IMR-90 (cell line): ENCODE data around the gene LIN7B. TPM values are rescaled to one million over a fixed set of nuclear protein-coding genes. Genes with fewer than 3 reads are reported as not detected.
A peak's percentile ranks its signal among the peaks of the same experiment; 100 is the strongest.

Experiments
- ATAC-seq: fragments of 200-7000 bp; cut with Tn5 transposase; 2 replicates; pipeline ENCODE4 v1.9.1; 2020; ENCODE audit warnings: low read depth, mild to moderate bottlenecking, moderate library complexity
- Bru-seq: library from RNA; stranded (reverse); fragments of 400-500 nt; gene quantifications from one replicate; lab custom pipeline; 2021; lab: Mats Ljungman, UMichigan
- BruChase-seq, 2 experiments: library from RNA; stranded (reverse); fragments of 400-500 nt; gene quantifications; one replicate each; lab custom pipeline; 2021; lab: Mats Ljungman, UMichigan
- BruUV-seq: library from RNA; stranded (reverse); fragments of 400-500 nt; replicated peaks from 2 replicates; lab custom pipeline; 2021; lab: Mats Ljungman, UMichigan
- CTCF ChIA-PET: fragments of 300-600 bp; formaldehyde crosslinking; extraction: SDS; loops from one replicate; lab custom pipeline; 2021; ENCODE audit warnings: antibody characterized with exemption; lab: Yijun Ruan, JAX
- POLR2A ChIA-PET: fragments of 300-600 bp; sonication (Branson Sonifier 250); formaldehyde crosslinking; loops from one replicate; lab custom pipeline; 2022; ENCODE audit warnings: antibody characterized with exemption; ENCODE audit not compliant: unreplicated experiment; lab: Charles Lee
- DNase-seq: peaks from one replicate; pipeline ENCODE4 v3.0.0; 2013
- H2AFZ ChIP-seq: replicated peaks from 2 replicates; pipeline ENCODE3; 2013; ENCODE audit warnings: low read length, mild to moderate bottlenecking; ENCODE audit not compliant: poor library complexity
- H2AK5ac ChIP-seq: 2 replicates; pipeline ENCODE4 v1.6.1; 2013; ENCODE audit warnings: low read depth, low read length, inconsistent platforms
- H2AK9ac ChIP-seq: replicated peaks from 2 replicates; pipeline ENCODE3; 2013; ENCODE audit warnings: mild to moderate bottlenecking, low read depth, low read length, moderate library complexity; ENCODE audit not compliant: poor library complexity
- H2BK120ac ChIP-seq: 2 replicates; pipeline ENCODE4 v1.6.1; 2013; ENCODE audit warnings: low read depth, low read length, inconsistent platforms
- H2BK15ac ChIP-seq: 3 replicates; pipeline ENCODE4 v1.6.1; 2013; ENCODE audit warnings: low read depth, low read length, inconsistent platforms
- H2BK20ac ChIP-seq: 2 replicates; pipeline ENCODE4 v1.6.1; 2013; ENCODE audit warnings: low read depth, mild to moderate bottlenecking, inconsistent platforms, low read length, moderate library complexity
- H2BK5ac ChIP-seq: 2 replicates; pipeline ENCODE4 v1.6.1; 2013; ENCODE audit warnings: mild to moderate bottlenecking, low read depth, low read length, inconsistent platforms; ENCODE audit not compliant: poor library complexity, severe bottlenecking
- H3K14ac ChIP-seq: replicated peaks from 2 replicates; pipeline ENCODE4 v1.6.1; 2013; ENCODE audit warnings: low read depth, low read length, inconsistent platforms
- H3K18ac ChIP-seq: 2 replicates; pipeline ENCODE4 v1.6.1; 2013; ENCODE audit warnings: low read depth, low read length, control low read depth
- H3K23ac ChIP-seq: 2 replicates; pipeline ENCODE4 v1.6.1; 2013; ENCODE audit warnings: low read depth, low read length, inconsistent platforms
- H3K27ac ChIP-seq: 2 replicates; pipeline ENCODE4 v1.5.1; 2013; ENCODE audit warnings: mild to moderate bottlenecking, control low read depth, low read length; ENCODE audit not compliant: insufficient read depth
- H3K27me3 ChIP-seq: 2 replicates; pipeline ENCODE4 v1.6.1; 2013; ENCODE audit warnings: low read length; ENCODE audit not compliant: control insufficient read depth, insufficient read depth
- H3K36me3 ChIP-seq: 2 replicates; pipeline ENCODE4 v1.6.1; 2013; ENCODE audit warnings: low read length, mixed read lengths; ENCODE audit not compliant: control insufficient read depth, insufficient read depth
- H3K4ac ChIP-seq: 2 replicates; pipeline ENCODE4 v1.6.1; 2013; ENCODE audit warnings: low read depth, low read length, inconsistent platforms
- H3K4me1 ChIP-seq: 2 replicates; pipeline ENCODE4 v1.6.1; 2013; ENCODE audit warnings: low read length, mixed read lengths; ENCODE audit not compliant: control insufficient read depth, insufficient read depth
- H3K4me2 ChIP-seq: 2 replicates; pipeline ENCODE4 v1.6.1; 2013; ENCODE audit warnings: low read depth, mild to moderate bottlenecking, control low read depth, low read length, moderate library complexity
- H3K4me3 ChIP-seq: 2 replicates; pipeline ENCODE4 v1.5.1; 2013; ENCODE audit warnings: low read depth, mild to moderate bottlenecking, control low read depth, low read length, moderate library complexity; ENCODE audit not compliant: insufficient read depth
- H3K56ac ChIP-seq: 2 replicates; pipeline ENCODE4 v1.6.1; 2013; ENCODE audit warnings: low read length, inconsistent platforms; ENCODE audit not compliant: insufficient read depth; ENCODE audit errors: extremely low read depth
- H3K79me1 ChIP-seq, 2 experiments: 2 replicates each; pipeline ENCODE4 v1.6.1; 2013; ENCODE audit warnings: low read length in 2 of 2, inconsistent platforms in 1 of 2, low read depth in 1 of 2
- H3K9ac ChIP-seq: 2 replicates; pipeline ENCODE4 v1.6.1; 2013; ENCODE audit warnings: low read depth, low read length, control low read depth
- H3K9me1 ChIP-seq: 2 replicates; pipeline ENCODE4 v1.6.1; 2013; ENCODE audit warnings: low read length, inconsistent platforms; ENCODE audit not compliant: insufficient read depth
- H3K9me3 ChIP-seq: 2 replicates; pipeline ENCODE4 v1.6.1; 2013; ENCODE audit warnings: low read length; ENCODE audit not compliant: control insufficient read depth, insufficient read depth
- H4K20me1 ChIP-seq: 2 replicates; pipeline ENCODE4 v1.6.1; 2013; ENCODE audit warnings: low read length, inconsistent platforms; ENCODE audit not compliant: insufficient read depth
- H4K5ac ChIP-seq: 2 replicates; pipeline ENCODE4 v1.6.1; 2013; ENCODE audit warnings: mild to moderate bottlenecking, low read depth, low read length, control low read depth
- H4K8ac ChIP-seq, 2 experiments: 2 replicates each; pipeline ENCODE4 v1.6.1; 2013; ENCODE audit warnings: low read depth in 2 of 2, low read length in 2 of 2, control low read depth in 1 of 2, inconsistent platforms in 1 of 2
- H4K91ac ChIP-seq: 2 replicates; pipeline ENCODE4 v1.6.1; 2013; ENCODE audit warnings: low read depth, low read length, inconsistent platforms; ENCODE audit not compliant: insufficient read depth
- CTCF ChIP-seq: conservative IDR thresholded peaks from 2 replicates; pipeline ENCODE4 v1.5.1; 2012; ENCODE audit warnings: mild to moderate bottlenecking, low read depth, low read length, improper control_type of control experiment
- ELK1 ChIP-seq: fragments of 150-350 bp; IDR thresholded peaks from 2 replicates; pipeline ENCODE4 v1.6.1; 2016; ENCODE audit warnings: low read depth, mild to moderate bottlenecking, low read length, moderate library complexity, borderline replicate concordance
- FOS ChIP-seq: fragments of 150-350 bp; IDR thresholded peaks from 2 replicates; pipeline ENCODE4 v1.6.1; 2016; ENCODE audit warnings: low read depth, low read length
- MAFK ChIP-seq: IDR thresholded peaks from 2 replicates; pipeline ENCODE4 v1.6.1; 2012; ENCODE audit warnings: low read depth, low read length, improper control_type of control experiment
- MAZ ChIP-seq: IDR thresholded peaks from 2 replicates; pipeline ENCODE4 v1.6.1; 2012; ENCODE audit warnings: low read depth, mild to moderate bottlenecking, low read length, improper control_type of control experiment, moderate library complexity, borderline replicate concordance
- MXI1 ChIP-seq: IDR thresholded peaks from 2 replicates; pipeline ENCODE4 v1.6.1; 2012; ENCODE audit warnings: low read depth, mild to moderate bottlenecking, low read length, moderate library complexity, borderline replicate concordance
- NFE2L2 ChIP-seq: fragments of 150-350 bp; IDR thresholded peaks from 2 replicates; pipeline ENCODE4 v1.6.1; 2016; ENCODE audit warnings: low read depth, mild to moderate bottlenecking, low read length
- POLR2A ChIP-seq: IDR thresholded peaks from 2 replicates; pipeline ENCODE4 v1.6.1; 2012; ENCODE audit warnings: mild to moderate bottlenecking, low read depth, low read length
- RCOR1 ChIP-seq: IDR thresholded peaks from 2 replicates; pipeline ENCODE4 v1.6.1; 2012; ENCODE audit warnings: mild to moderate bottlenecking, low read length, improper control_type of control experiment; ENCODE audit not compliant: insufficient replicate concordance
- USF2 ChIP-seq: fragments of 150-350 bp; IDR thresholded peaks from 2 replicates; pipeline ENCODE4 v1.6.1; 2017; ENCODE audit warnings: mild to moderate bottlenecking, antibody characterized with exemption, low read length, low read depth
- WGBS, 2 experiments: methylation state at CpG; one replicate each; pipeline versions ENCODE4 v1.1.5 to v1.1.7; 2013; ENCODE audit warnings: missing lambda C conversion rate in 2 of 2; ENCODE audit not compliant: insufficient read length in 1 of 2; ENCODE audit errors: extremely low coverage in 2 of 2; 5-methylcytosine and 5-hydroxymethylcytosine counted together
- dilution Hi-C: fragments of 300-500 bp; cut with HindIII; formaldehyde crosslinking; loops from one replicate; pipeline ENCODE4 v1.14.3; 2018; ENCODE audit warnings: low sequenced_read_pairs; ENCODE audit not compliant: unreplicated experiment
- in situ Hi-C: fragments of 300-500 bp; cut with MboI; formaldehyde crosslinking; loops from 3 replicates; pipeline ENCODE4 v1.14.3; 2019; ENCODE audit warnings: low sequenced_read_pairs, inconsistent platforms, mixed read lengths
- intact Hi-C: fragments of 100-400 bp; cut with micrococcal nuclease; formaldehyde crosslinking; loops from 2 replicates; pipeline ENCODE4 v1.10.0; 2022
- long read RNA-seq: library from polyadenylated mRNA; unstranded; transcript quantifications from one replicate; pipeline ENCODE4 v2.0.0, GENCODE V29; 2021; ENCODE audit not compliant: unreplicated experiment
- polyA plus RNA-seq, 3 experiments: library from polyadenylated mRNA; depleted of rRNA; stranded (reverse); fragments of >200 nt; gene quantifications; 2 replicates each; pipeline ENCODE4 v1.2.3, GENCODE V29; 2012; ENCODE audit warnings: low replicate concordance in 1 of 3
- total RNA-seq: library from RNA; depleted of rRNA; stranded (reverse); fragments of >200 nt; gene quantifications from 2 replicates; pipeline ENCODE4 v1.2.3, GENCODE V29; 2012; rRNA removed

Gene LIN7B
- total RNA-seq (2.8 and 3.8 TPM in 2 replicates), polyA plus RNA-seq (2012; rRNA removed) (8.0 and 9.9 TPM in 2 replicates), Bru-seq, nascent RNA (percentile 46 among the genes with signal in this experiment), BruChase-seq, experiment 1, labeled RNA remaining after a 6-hour chase (percentile 57 among the genes with signal in this experiment), BruChase-seq, experiment 2, labeled RNA remaining after a 2-hour chase (percentile 52 among the genes with signal in this experiment)
- 13.4 and 19.1 TPM in 2 replicates for polyA plus RNA-seq (2012; cell fraction: cytosol; rRNA removed)
- polyA plus RNA-seq (2012; cell fraction: nucleus; rRNA removed; ENCODE audit: low replicate concordance), result 14.2 and 30.4 TPM in 2 replicates
- long read RNA-seq, transcript LIN7B-201 (6 exons, 755 nt), result major isoform, 5 of 13 reads
- long read RNA-seq, partial matches to known transcripts, result 5 of 13 reads
- long read RNA-seq, other reads (novel, unspliced or antisense), result 1 of 13 reads

- ATAC-seq, result peak; percentile 74
- Histone ChIP-seq H2AK5ac (peak within 1 kb of the TSS; percentile 93), H4K8ac (peak within 1 kb of the TSS in 1 of 2 experiments; percentile 65; a peak in 2 of 4 replicates), H3K27ac (peak within 1 kb of the TSS; percentile 57; the same call in 1 of the 2 replicates), H2AFZ (peak within 1 kb of the TSS; percentile 98), H3K18ac (no peak within 1 kb of the TSS; the same call in 1 of the 2 replicates), H3K4ac (peak within 1 kb of the TSS; percentile 52), H4K5ac (peak within 1 kb of the TSS; percentile 48; the same call in 1 of the 2 replicates), H4K20me1 (peaks cover 10% of the 10 kb centered on the region), H2BK20ac (no peak within 1 kb of the TSS), H3K4me2 (peak within 1 kb of the TSS; percentile 95), H4K91ac (peak within 1 kb of the TSS; percentile 43; the same call in 1 of the 2 replicates), H3K56ac (no peak within 1 kb of the TSS), H2AK9ac (peak within 1 kb of the TSS; percentile 98), H3K79me1 (peaks cover 4 to 49% of the 10 kb centered on the region in 2 experiments; a peak in 3 of 4 replicates), H3K9me1 (peaks cover 23% of the 10 kb centered on the region), H2BK5ac (peak within 1 kb of the TSS; percentile 18), H3K4me3 (peak within 1 kb of the TSS; percentile 96), H2BK120ac (peak within 1 kb of the TSS; percentile 22; the same call in 1 of the 2 replicates), H3K23ac (peak within 1 kb of the TSS; percentile 89), H3K14ac (peak within 1 kb of the TSS; percentile 79), H2BK15ac (no peak within 1 kb of the TSS; the same call in 2 of the 3 replicates), H3K9me3 (no peaks in the 10 kb centered on the region), H3K36me3 (peaks cover 8% of the 10 kb centered on the region), H3K27me3 (no peaks in the 10 kb centered on the region), H3K9ac (peak within 1 kb of the TSS; percentile 71), H3K4me1 (peaks cover 8% of the 10 kb centered on the region)
- in situ Hi-C loops, result no loop called here
- intact Hi-C loops, result loop anchor here (5.0 kb wide), 1 partner anchor 83 kb away; no protein-coding TSS in a partner anchor
- BruUV-seq, result no TSS peak
- ChIA-PET POLR2A (no interaction called here), CTCF (interaction anchor here (0.7 to 2.9 kb wide), 5 partner anchors 14 to 85 kb away, joined by 4 to 13 read pairs (median 4); no protein-coding TSS in a partner anchor)
- peak; percentile 54 for DNase-seq
- WGBS, 2 experiments, result 0% methylated on average over 38 of the region's 66 CpGs; no CpG with 5 or more reads in 1 of the 2 experiments
- dilution Hi-C loops, result no loop called here
- TF ChIP-seq NFE2L2, result no peak
- no peak for TF ChIP-seq POLR2A
- TF ChIP-seq CTCF, result peak; percentile 67
- no peak for TF ChIP-seq FOS
- TF ChIP-seq RCOR1, result peak; percentile 38
- peak; percentile 53; the same call in 1 of the 2 replicates for TF ChIP-seq MXI1
- TF ChIP-seq ELK1, result no peak
- TF ChIP-seq USF2, result peak; percentile 85
- no peak for TF ChIP-seq MAFK
- no peak; the same call in 1 of the 2 replicates for TF ChIP-seq MAZ
Observed at GRCh38 chr19:49113762-49114629, at the start of gene LIN7B. LIN7B (plus strand) TSS chr19:49114370; CDS start chr19:49114405, 35 bp downstream.
